ENCODE results near the gene CHAF1A.

- TF ChIP-seq CTCF (IDR thresholded peaks at IDR 0.05; ENCODE audit: borderline replicate concordance, extremely low read depth, low read length, poor library complexity, severe bottlenecking) (no peak), EZH2 (IDR thresholded peaks at IDR 0.05; ENCODE audit: borderline replicate concordance, low read depth, low read length, severe bottlenecking) (no peak)
Measured at GRCh38 chr19:4371247-4372164, 30.9 kb upstream of the CHAF1A start.
